Measurements from ENCODE around the gene CYB5RL.

- TF ChIP-seq POLR2AphosphoS5 (IDR thresholded peaks at IDR 0.05): no peak
- TF ChIP-seq, protein P1, sequence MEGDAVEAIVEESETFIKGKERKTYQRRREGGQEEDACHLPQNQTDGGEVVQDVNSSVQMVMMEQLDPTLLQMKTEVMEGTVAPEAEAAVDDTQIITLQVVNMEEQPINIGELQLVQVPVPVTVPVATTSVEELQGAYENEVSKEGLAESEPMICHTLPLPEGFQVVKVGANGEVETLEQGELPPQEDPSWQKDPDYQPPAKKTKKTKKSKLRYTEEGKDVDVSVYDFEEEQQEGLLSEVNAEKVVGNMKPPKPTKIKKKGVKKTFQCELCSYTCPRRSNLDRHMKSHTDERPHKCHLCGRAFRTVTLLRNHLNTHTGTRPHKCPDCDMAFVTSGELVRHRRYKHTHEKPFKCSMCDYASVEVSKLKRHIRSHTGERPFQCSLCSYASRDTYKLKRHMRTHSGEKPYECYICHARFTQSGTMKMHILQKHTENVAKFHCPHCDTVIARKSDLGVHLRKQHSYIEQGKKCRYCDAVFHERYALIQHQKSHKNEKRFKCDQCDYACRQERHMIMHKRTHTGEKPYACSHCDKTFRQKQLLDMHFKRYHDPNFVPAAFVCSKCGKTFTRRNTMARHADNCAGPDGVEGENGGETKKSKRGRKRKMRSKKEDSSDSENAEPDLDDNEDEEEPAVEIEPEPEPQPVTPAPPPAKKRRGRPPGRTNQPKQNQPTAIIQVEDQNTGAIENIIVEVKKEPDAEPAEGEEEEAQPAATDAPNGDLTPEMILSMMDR (IDR thresholded peaks at IDR 0.05): no peak
Observed at GRCh38 chr1:54239035-54239383, 39.2 kb upstream of the CYB5RL start.

All from sigmoid colon (tissue), 4 donors.